GM19397 (cell line): ENCODE data around the gene FOLR2.
"Not testable (repeated sequence)": the region's sequence is repeated elsewhere in the genome, so short reads cannot be mapped to it uniquely, and the experiment has no call there.

ENCODE experiments used
- ATAC-seq: cut with Tn5 transposase; IDR thresholded peaks from one replicate; pipeline ENCODE4 v1.9.1; 2021; ENCODE audit warnings: mild to moderate bottlenecking, moderate library complexity; ENCODE audit not compliant: unreplicated experiment

FOLR2 gene

DNA sequence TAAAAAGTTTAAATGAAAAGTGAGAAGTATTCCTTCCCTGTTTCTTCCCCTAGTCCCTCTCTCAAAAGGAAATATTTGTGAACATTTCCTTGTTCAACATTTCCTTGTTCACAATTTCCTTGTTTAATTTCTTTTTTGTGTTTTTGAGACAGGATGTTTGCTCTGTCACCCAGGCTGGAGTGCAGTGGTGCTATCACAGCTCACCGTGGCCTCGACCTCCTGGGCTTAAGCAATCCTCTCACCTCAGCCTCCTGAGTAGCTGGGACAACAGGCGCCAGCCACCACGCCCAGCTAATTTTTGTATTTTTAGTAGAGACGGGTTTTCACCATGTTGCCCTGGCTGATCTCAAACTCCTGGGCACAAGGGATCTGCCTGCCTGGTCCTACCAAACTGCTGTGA lies 50.4 kb downstream of the FOLR2 start:
- not testable (repeated sequence) for ATAC-seq

DNA sequence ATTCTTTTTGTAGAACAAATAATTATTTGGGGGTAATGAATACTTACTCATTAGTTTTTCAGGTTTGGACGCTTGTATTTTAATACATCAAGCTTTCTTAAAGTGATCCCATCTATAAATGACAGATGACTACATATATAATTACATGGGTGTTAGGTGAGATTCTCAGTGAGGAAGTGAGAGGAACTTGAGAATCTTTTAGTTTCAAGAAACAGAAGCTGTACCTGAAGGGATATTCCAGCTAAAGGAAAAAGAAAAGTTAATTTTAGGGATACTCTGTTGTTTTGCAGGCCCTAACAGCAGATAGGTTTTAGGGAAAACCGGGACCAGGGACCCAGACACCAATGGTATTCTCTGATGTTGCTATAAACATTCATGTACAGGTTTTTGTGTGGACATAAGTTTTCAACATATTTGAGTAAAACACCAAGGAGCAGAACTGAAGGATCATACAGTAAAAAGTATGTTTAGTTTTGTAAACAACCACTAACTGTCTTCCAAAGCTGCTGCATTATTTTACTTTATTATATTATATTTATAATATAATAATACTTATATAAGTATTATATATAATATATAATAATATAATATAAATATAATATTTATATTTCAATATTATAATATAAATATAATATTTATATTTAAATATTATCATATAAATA lies 51.5 kb downstream of the FOLR2 start:
- no peak for ATAC-seq
